Liver (tissue), 9 donors: ENCODE measurements around the gene KCNS3. TPM values are rescaled to one million over a fixed set of nuclear protein-coding genes. Genes with fewer than 3 reads are reported as not detected.

Source experiments
- DNase-seq: peaks from one replicate; pipeline ENCODE4 v3.0.0-alpha.2; 2017; ENCODE audit warnings: low spot score
- H3K27ac ChIP-seq, 2 donors: one replicate each; pipeline ENCODE4 v1.7.0; 2013; ENCODE audit warnings: inconsistent platforms in 2 of 2, low read length in 2 of 2, control low read depth in 1 of 2, low read depth in 1 of 2, mild to moderate bottlenecking in 1 of 2
- H3K27me3 ChIP-seq, 4 donors: one replicate each; pipeline versions ENCODE4 v1.6.1 to v1.7.0; 2013; ENCODE audit warnings: low read length in 3 of 4, inconsistent platforms in 1 of 4, mild to moderate bottlenecking in 1 of 4, moderate library complexity in 1 of 4; ENCODE audit not compliant: control insufficient read depth in 4 of 4, insufficient read depth in 4 of 4
- H3K36me3 ChIP-seq, 4 donors: one replicate each; pipeline versions ENCODE4 v1.6.1 to v1.7.0; 2013; ENCODE audit warnings: low read length in 3 of 4, mild to moderate bottlenecking in 3 of 4, low read depth in 1 of 4, moderate library complexity in 1 of 4; ENCODE audit not compliant: control insufficient read depth in 4 of 4, insufficient read depth in 3 of 4
- H3K4me1 ChIP-seq, 4 donors: one replicate each; pipeline versions ENCODE4 v1.6.1 to v1.7.0; 2013; ENCODE audit warnings: low read length in 3 of 4, mild to moderate bottlenecking in 3 of 4, moderate library complexity in 1 of 4; ENCODE audit not compliant: control insufficient read depth in 4 of 4, insufficient read depth in 4 of 4
- H3K4me3 ChIP-seq, 3 donors: one replicate each; pipeline versions ENCODE4 v1.6.1 to v1.7.0; 2013; ENCODE audit warnings: low read length in 3 of 3, control low read depth in 1 of 3, low read depth in 1 of 3, mild to moderate bottlenecking in 1 of 3
- H3K9ac ChIP-seq, 2 donors: one replicate each; pipeline ENCODE4 v1.7.0; 2013; ENCODE audit warnings: low read length in 2 of 2, mild to moderate bottlenecking in 2 of 2, moderate library complexity in 2 of 2, control low read depth in 1 of 2, low read depth in 1 of 2
- H3K9me3 ChIP-seq, 4 donors: one replicate each; pipeline versions ENCODE4 v1.6.1 to v1.7.0; 2013; ENCODE audit warnings: low read length in 3 of 4; ENCODE audit not compliant: control insufficient read depth in 4 of 4
- EGR1 ChIP-seq, 2 donors: IDR thresholded peaks; 2 replicates each; pipeline ENCODE4 v1.6.1; 2016 to 2018; ENCODE audit warnings: antibody characterized with exemption in 2 of 2, low read depth in 2 of 2
- FOXA2 ChIP-seq: IDR thresholded peaks from 2 replicates; pipeline ENCODE4 v1.6.1; 2016; ENCODE audit warnings: antibody characterized with exemption
- GABPA ChIP-seq, 2 donors: IDR thresholded peaks in 1 of 2; conservative IDR thresholded peaks in 1 of 2; 2 replicates each; pipeline ENCODE4 v1.6.1; 2016; ENCODE audit warnings: antibody characterized with exemption in 2 of 2, mild to moderate bottlenecking in 1 of 2, moderate library complexity in 1 of 2
- HNF4A ChIP-seq, 2 donors: conservative IDR thresholded peaks; 2 replicates each; pipeline ENCODE4 v1.6.1; 2016; ENCODE audit warnings: antibody characterized with exemption in 2 of 2, mild to moderate bottlenecking in 2 of 2
- HNF4G ChIP-seq: IDR thresholded peaks from 2 replicates; pipeline ENCODE4 v1.6.1; 2016; ENCODE audit warnings: antibody characterized with exemption
- JUND ChIP-seq, 2 donors: IDR thresholded peaks; 2 replicates each; pipeline ENCODE4 v1.6.1; 2016; ENCODE audit warnings: antibody characterized with exemption in 2 of 2
- NR2F2 ChIP-seq: IDR thresholded peaks from 2 replicates; pipeline ENCODE4 v1.6.1; 2016; ENCODE audit warnings: antibody characterized with exemption
- RXRA ChIP-seq, 2 donors: IDR thresholded peaks; 2 replicates each; pipeline ENCODE4 v1.6.1; 2017 to 2018; ENCODE audit warnings: antibody characterized with exemption in 2 of 2, mild to moderate bottlenecking in 1 of 2
- TAF1 ChIP-seq: conservative IDR thresholded peaks from 2 replicates; pipeline ENCODE4 v1.6.1; 2016; ENCODE audit warnings: antibody characterized with exemption, mild to moderate bottlenecking
- YY1 ChIP-seq: IDR thresholded peaks from 2 replicates; pipeline ENCODE4 v1.6.1; 2016; ENCODE audit warnings: antibody characterized with exemption, mild to moderate bottlenecking
- WGBS: extraction: QIAGEN DNeasy Blood & Tissue Kit; methylation state at CpG from one replicate; pipeline ENCODE4 v1.1.7; 2013; 5-methylcytosine and 5-hydroxymethylcytosine counted together
- polyA plus RNA-seq, 2 donors: library from polyadenylated mRNA; stranded (reverse) in 1 of 2; unstranded in 1 of 2; fragments of 200-250 nt in 1 of 2; fragments of >200 nt in 1 of 2; fragmentation: Nextera tagmentation in 1 of 2; extraction: Ambion mirVana in 1 of 2; gene quantifications; one replicate each; pipeline versions ENCODE4 v1.2.1 to v1.2.3, GENCODE V29; 2013 to 2015
- total RNA-seq, 2 donors: library from RNA; depleted of rRNA; stranded (reverse); fragments of >200 nt; gene quantifications; one replicate each; pipeline ENCODE4 v1.2.3, GENCODE V29; 2014
- TF ChIP-seq, protein P1 (sequence below): IDR thresholded peaks from 2 replicates; pipeline ENCODE4 v1.6.1; 2016; ENCODE audit warnings: antibody characterized with exemption
- TF ChIP-seq, protein P2 (sequence below): IDR thresholded peaks from 2 replicates; pipeline ENCODE4 v1.6.1; 2016; ENCODE audit warnings: antibody characterized with exemption
- TF ChIP-seq, protein P3 (sequence below): fragments of 150-350 bp; IDR thresholded peaks from 2 replicates; pipeline ENCODE4 v1.5.1; 2017; ENCODE audit warnings: improper control_type of control experiment, low read depth, low read length; ENCODE audit not compliant: missing input control
- donor health status: healthy.
- donor health status: healthy.
- donor health status: healthy.
- donor health status: healthy.
- donor health status: healthy.

Gene KCNS3
- total and polyA plus RNA-seq, 4 donors, result 0.56 to 2.8 (median 1.7) TPM

DNA sequence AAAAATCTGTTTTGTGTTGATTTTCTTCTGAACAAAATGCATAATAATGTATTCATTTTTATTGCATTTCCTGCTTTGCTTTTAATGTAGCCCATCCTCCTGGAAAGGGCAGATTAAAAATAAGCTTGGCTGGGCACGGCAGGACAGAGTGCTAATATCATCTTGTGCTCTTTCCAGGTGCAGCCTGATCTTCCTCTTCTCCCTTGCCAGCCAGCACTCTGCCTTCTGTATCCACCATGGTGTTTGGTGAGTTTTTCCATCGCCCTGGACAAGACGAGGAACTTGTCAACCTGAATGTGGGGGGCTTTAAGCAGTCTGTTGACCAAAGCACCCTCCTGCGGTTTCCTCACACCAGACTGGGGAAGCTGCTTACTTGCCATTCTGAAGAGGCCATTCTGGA lies 52.3 kb downstream of the KCNS3 start:
- whole genome bisulfite sequencing, result 61% methylated on average over 4 of the region's 4 CpGs
- no peaks in the 10 kb centered on the region for H3K27me3 ChIP-seq
- no peak for TF ChIP-seq TAF1
- TF ChIP-seq FOXA2, result no peak
- no peak for TF ChIP-seq NR2F2
- no peak for TF ChIP-seq HNF4G
- no peak for TF ChIP-seq HNF4A (conservative IDR thresholded peaks at IDR 0.05)
- TF ChIP-seq, protein P1, sequence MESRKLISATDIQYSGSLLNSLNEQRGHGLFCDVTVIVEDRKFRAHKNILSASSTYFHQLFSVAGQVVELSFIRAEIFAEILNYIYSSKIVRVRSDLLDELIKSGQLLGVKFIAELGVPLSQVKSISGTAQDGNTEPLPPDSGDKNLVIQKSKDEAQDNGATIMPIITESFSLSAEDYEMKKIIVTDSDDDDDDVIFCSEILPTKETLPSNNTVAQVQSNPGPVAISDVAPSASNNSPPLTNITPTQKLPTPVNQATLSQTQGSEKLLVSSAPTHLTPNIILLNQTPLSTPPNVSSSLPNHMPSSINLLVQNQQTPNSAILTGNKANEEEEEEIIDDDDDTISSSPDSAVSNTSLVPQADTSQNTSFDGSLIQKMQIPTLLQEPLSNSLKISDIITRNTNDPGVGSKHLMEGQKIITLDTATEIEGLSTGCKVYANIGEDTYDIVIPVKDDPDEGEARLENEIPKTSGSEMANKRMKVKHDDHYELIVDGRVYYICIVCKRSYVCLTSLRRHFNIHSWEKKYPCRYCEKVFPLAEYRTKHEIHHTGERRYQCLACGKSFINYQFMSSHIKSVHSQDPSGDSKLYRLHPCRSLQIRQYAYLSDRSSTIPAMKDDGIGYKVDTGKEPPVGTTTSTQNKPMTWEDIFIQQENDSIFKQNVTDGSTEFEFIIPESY, result no peak
- TF ChIP-seq YY1, result no peak
- TF ChIP-seq, protein P2, sequence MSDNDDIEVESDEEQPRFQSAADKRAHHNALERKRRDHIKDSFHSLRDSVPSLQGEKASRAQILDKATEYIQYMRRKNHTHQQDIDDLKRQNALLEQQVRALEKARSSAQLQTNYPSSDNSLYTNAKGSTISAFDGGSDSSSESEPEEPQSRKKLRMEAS, result no peak
- no peak for TF ChIP-seq EGR1 (IDR thresholded peaks at IDR 0.05; ENCODE audit: low read depth in 2 of 2)
- TF ChIP-seq, protein P3, sequence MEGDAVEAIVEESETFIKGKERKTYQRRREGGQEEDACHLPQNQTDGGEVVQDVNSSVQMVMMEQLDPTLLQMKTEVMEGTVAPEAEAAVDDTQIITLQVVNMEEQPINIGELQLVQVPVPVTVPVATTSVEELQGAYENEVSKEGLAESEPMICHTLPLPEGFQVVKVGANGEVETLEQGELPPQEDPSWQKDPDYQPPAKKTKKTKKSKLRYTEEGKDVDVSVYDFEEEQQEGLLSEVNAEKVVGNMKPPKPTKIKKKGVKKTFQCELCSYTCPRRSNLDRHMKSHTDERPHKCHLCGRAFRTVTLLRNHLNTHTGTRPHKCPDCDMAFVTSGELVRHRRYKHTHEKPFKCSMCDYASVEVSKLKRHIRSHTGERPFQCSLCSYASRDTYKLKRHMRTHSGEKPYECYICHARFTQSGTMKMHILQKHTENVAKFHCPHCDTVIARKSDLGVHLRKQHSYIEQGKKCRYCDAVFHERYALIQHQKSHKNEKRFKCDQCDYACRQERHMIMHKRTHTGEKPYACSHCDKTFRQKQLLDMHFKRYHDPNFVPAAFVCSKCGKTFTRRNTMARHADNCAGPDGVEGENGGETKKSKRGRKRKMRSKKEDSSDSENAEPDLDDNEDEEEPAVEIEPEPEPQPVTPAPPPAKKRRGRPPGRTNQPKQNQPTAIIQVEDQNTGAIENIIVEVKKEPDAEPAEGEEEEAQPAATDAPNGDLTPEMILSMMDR, result no peak
- no peak for TF ChIP-seq GABPA (IDR thresholded peaks at IDR 0.05 in 1 of 2, conservative IDR thresholded peaks at IDR 0.05 in 1 of 2)
- no peak for TF ChIP-seq JUND (IDR thresholded peaks at IDR 0.05)

DNA sequence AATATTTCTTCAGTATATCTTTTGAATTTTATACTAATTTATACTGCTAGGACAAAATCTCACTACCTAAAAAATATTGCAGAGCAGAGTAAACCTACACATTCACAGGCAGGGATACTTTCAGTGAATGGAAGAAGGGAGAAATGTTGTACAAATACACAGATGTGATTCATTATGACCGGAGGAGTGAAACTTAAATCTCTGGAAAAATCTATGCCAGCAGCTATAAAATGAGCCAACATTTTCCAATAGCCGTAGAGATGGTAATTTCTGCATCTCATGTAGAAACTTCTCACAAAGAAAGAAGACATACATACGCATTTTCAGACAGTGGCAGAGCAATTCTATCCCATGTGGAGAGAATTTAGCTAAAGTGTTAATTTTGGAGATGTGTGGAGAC lies 54.8 kb downstream of the KCNS3 start:
- H3K4me3 ChIP-seq, result no peak overlapping the region
- no peak overlapping the region for H3K9ac ChIP-seq
- H3K36me3 ChIP-seq, result peaks cover 0 to 3% (median 1%) of the 10 kb centered on the region in 4 donors
- H3K27ac ChIP-seq, result no peak overlapping the region
- TF ChIP-seq RXRA (IDR thresholded peaks at IDR 0.05), result no peak
- no peak for DNase-seq
- no peaks in the 10 kb centered on the region for H3K27me3 ChIP-seq
- peaks cover 0 to 3% (median under 1%) of the 10 kb centered on the region in 4 donors for H3K9me3 ChIP-seq
- no peaks in the 10 kb centered on the region for H3K4me1 ChIP-seq
- WGBS, result 91% methylated on average over 3 of the region's 3 CpGs

More for the DNA sequence above, 52.3 kb downstream of the KCNS3 start:
- H3K4me3 ChIP-seq, result no peak overlapping the region
- DNase-seq, result no peak
- H3K36me3 ChIP-seq, result peaks cover 0 to 3% (median 1%) of the 10 kb centered on the region in 4 donors
- no peaks in the 10 kb centered on the region for H3K4me1 ChIP-seq
- no peak overlapping the region for H3K27ac ChIP-seq
- peaks cover 0 to 1% (median 0%) of the 10 kb centered on the region in 4 donors for H3K9me3 ChIP-seq
- no peak overlapping the region for H3K9ac ChIP-seq

DNA sequence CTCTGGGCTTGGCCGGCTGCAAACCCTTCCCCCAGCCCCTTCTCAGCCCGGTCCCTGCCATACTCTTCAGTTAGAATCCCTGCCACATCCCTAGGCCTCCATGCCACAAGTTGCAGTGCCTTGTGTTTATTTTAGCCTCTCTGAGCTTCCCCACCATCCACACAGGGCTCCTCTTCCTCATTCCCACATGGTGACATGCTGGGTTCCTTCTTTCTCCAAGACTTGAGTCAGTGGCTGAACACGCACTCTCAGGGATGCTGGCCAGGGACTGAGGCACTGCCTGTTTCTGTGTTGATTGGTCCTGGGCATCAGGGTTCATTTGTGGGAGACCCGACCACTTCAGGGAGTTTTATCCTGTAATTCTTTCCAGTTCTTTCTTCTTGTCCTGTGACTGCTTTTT lies 56.3 kb downstream of the KCNS3 start:
- Histone ChIP-seq H3K27ac (no peak overlapping the region), H3K27me3 (no peaks in the 10 kb centered on the region), H3K36me3 (peaks cover 0 to 3% (median 1%) of the 10 kb centered on the region in 4 donors), H3K4me3 (no peak overlapping the region), H3K9ac (no peak overlapping the region), H3K9me3 (peaks cover 0 to 7% (median 2%) of the 10 kb centered on the region in 4 donors), H3K4me1 (no peaks in the 10 kb centered on the region)
- no peak for DNase-seq
- 71% methylated on average over 4 of the region's 4 CpGs for WGBS
- TF ChIP-seq FOXA2, result no peak
- TF ChIP-seq, protein P2, result no peak
